Endothelial cell of umbilical vein (primary cell): ENCODE data around the gene TBCD. TPM values are rescaled to one million over a fixed set of nuclear protein-coding genes. Genes with fewer than 3 reads are reported as not detected.

Source experiments
- BruUV-seq: library from RNA; stranded (reverse); fragments of 400-500 nt; replicated peaks from 2 replicates; lab custom pipeline; 2021; lab: Mats Ljungman, UMichigan
- CTCF ChIA-PET: fragments of 300-600, 350-600 bp; sonication (Branson Sonifier 250); formaldehyde crosslinking; loops from one replicate; lab custom pipeline; 2021; ENCODE audit warnings: antibody characterized with exemption, inconsistent platforms; lab: Charles Lee
- POLR2A ChIA-PET: fragments of 300-600, 350-600 bp; sonication (Branson Sonifier 250); formaldehyde crosslinking; loops from one replicate; lab custom pipeline; 2021; ENCODE audit warnings: antibody characterized with exemption, inconsistent platforms; lab: Charles Lee
- DNase-seq: peaks from one replicate; pipeline ENCODE4 v3.0.0-alpha.2; 2011; ENCODE audit warnings: low read depth, low spot score
- FAIRE-seq: peaks from 2 replicates; lab custom pipeline; 2011; peaks lifted over from hg19 to GRCh38; lab: Jason Lieb, UNC
- H2AFZ ChIP-seq: 2 replicates; pipeline ENCODE4 v1.6.0; 2012; ENCODE audit warnings: low read depth, low read length, control low read depth, inconsistent platforms
- H3K27ac ChIP-seq: 2 replicates; pipeline ENCODE4 v1.5.1; 2011; ENCODE audit warnings: low read depth, mild to moderate bottlenecking, control low read depth, low read length, moderate library complexity; ENCODE audit not compliant: insufficient read depth
- H3K27me3 ChIP-seq, 2 experiments: 2 replicates each; pipeline versions ENCODE4 v1.6.0 to v1.6.1; 2011; ENCODE audit warnings: low read length in 2 of 2, mixed read lengths in 1 of 2; ENCODE audit not compliant: control insufficient read depth in 2 of 2, insufficient read depth in 2 of 2
- H3K36me3 ChIP-seq, 2 experiments: 2 replicates in 1 of 2; 3 replicates in 1 of 2; pipeline ENCODE4 v1.5.1; 2011; ENCODE audit warnings: low read length in 2 of 2, mild to moderate bottlenecking in 1 of 2, moderate library complexity in 1 of 2; ENCODE audit not compliant: control insufficient read depth in 2 of 2, insufficient read depth in 2 of 2; ENCODE audit errors: extremely low read depth in 1 of 2
- H3K4me1 ChIP-seq: 3 replicates; pipeline ENCODE4 v1.5.1; 2011; ENCODE audit warnings: mild to moderate bottlenecking, low read length; ENCODE audit not compliant: control insufficient read depth, insufficient read depth; ENCODE audit errors: extremely low read depth
- H3K4me2 ChIP-seq: 2 replicates; pipeline ENCODE4 v1.6.1; 2011; ENCODE audit warnings: low read length, control low read depth, mixed read lengths; ENCODE audit not compliant: insufficient read depth
- H3K4me3 ChIP-seq, 3 experiments: fragments of 200-600 bp in 1 of 3; sonication (generic), shearing (Covaris generic) in 1 of 3; replicated peaks in 1 of 3; 2 replicates each; pipeline ENCODE4 v1.5.1; 2011 to 2016; ENCODE audit warnings: control low read depth in 3 of 3, low read length in 3 of 3, mild to moderate bottlenecking in 2 of 3, inconsistent platforms in 1 of 3, low read depth in 1 of 3, moderate library complexity in 1 of 3; ENCODE audit not compliant: insufficient read depth in 1 of 3
- H3K79me2 ChIP-seq: 2 replicates; pipeline ENCODE4 v1.6.0; 2012; ENCODE audit warnings: low read length, inconsistent platforms; ENCODE audit not compliant: control insufficient read depth, insufficient read depth
- H3K9ac ChIP-seq: replicated peaks from 2 replicates; pipeline ENCODE3; 2011; ENCODE audit warnings: low read length, control low read depth; ENCODE audit not compliant: insufficient read depth; ENCODE audit errors: extremely low read depth
- H3K9me1 ChIP-seq: replicated peaks from 3 replicates; pipeline ENCODE4 v1.6.0; 2011; ENCODE audit warnings: mild to moderate bottlenecking, low read length; ENCODE audit not compliant: control insufficient read depth, insufficient read depth; ENCODE audit errors: extremely low read depth
- H3K9me3 ChIP-seq: replicated peaks from 2 replicates; pipeline ENCODE4 v1.5.1; 2012; ENCODE audit warnings: low read length, inconsistent platforms; ENCODE audit not compliant: control insufficient read depth, insufficient read depth
- H4K20me1 ChIP-seq: replicated peaks from 2 replicates; pipeline ENCODE3; 2011; ENCODE audit warnings: mild to moderate bottlenecking, low read length; ENCODE audit not compliant: control insufficient read depth, insufficient read depth; ENCODE audit errors: extremely low read depth
- EZH2 ChIP-seq: IDR thresholded peaks from 2 replicates; pipeline ENCODE4 v1.6.1; 2012; ENCODE audit warnings: borderline replicate concordance, low read depth, mild to moderate bottlenecking, moderate library complexity, low read length, inconsistent platforms; ENCODE audit not compliant: severe bottlenecking
- FOS ChIP-seq: IDR thresholded peaks from 2 replicates; pipeline ENCODE4 v1.6.1; 2011; ENCODE audit warnings: mild to moderate bottlenecking, low read length, moderate library complexity, borderline replicate concordance; ENCODE audit not compliant: insufficient read depth
- GATA2 ChIP-seq: IDR thresholded peaks from 2 replicates; pipeline ENCODE4 v1.7.0; 2011; ENCODE audit warnings: low read depth, mild to moderate bottlenecking, moderate library complexity, mixed read lengths, low read length; ENCODE audit not compliant: insufficient read length, insufficient read depth
- JUN ChIP-seq: IDR thresholded peaks from 2 replicates; pipeline ENCODE4 v1.6.1; 2011; ENCODE audit warnings: borderline replicate concordance, low read depth; ENCODE audit not compliant: insufficient read length, insufficient read depth
- MYC ChIP-seq: IDR thresholded peaks from one replicate; pipeline ENCODE4 v1.6.1; 2011; ENCODE audit warnings: mild to moderate bottlenecking, low read depth, low read length
- POLR2A ChIP-seq: IDR thresholded peaks from 2 replicates; pipeline ENCODE4 v1.6.1; 2012; ENCODE audit warnings: low read depth, mild to moderate bottlenecking, control low read depth, low read length
- POLR2AphosphoS5 ChIP-seq: IDR thresholded peaks from 2 replicates; pipeline ENCODE4 v1.6.1; 2012; ENCODE audit warnings: low read depth, mild to moderate bottlenecking, control low read depth, low read length, moderate library complexity; ENCODE audit not compliant: insufficient read depth
- dilution Hi-C: fragments of 300-500 bp; cut with MboI; formaldehyde crosslinking; loops from one replicate; pipeline ENCODE4 v1.15.0; 2019; ENCODE audit warnings: low sequenced_read_pairs; ENCODE audit not compliant: extremely low pct_ligation_motif_present
- intact Hi-C: fragments of 100-400 bp; cut with micrococcal nuclease; formaldehyde crosslinking; loops from one replicate; pipeline ENCODE4 v1.10.0; 2022
- polyA plus RNA-seq, 4 experiments: library from polyadenylated mRNA; depleted of rRNA in 3 of 4; stranded (reverse) in 3 of 4; unstranded in 1 of 4; fragments of >200 nt; gene quantifications; 2 replicates each; pipeline versions ENCODE4 v1.2.1 to v1.2.3, GENCODE V29; 2011 to 2012; ENCODE audit warnings: missing spikeins in 1 of 4
- total RNA-seq: library from RNA; stranded (reverse); gene quantifications from 2 replicates; pipeline ENCODE4 v1.2.3, GENCODE V29; 2021
- TF ChIP-seq, protein P1 (sequence below), 2 donors: IDR thresholded peaks; 1 replicate in 1 of 2; 2 replicates in 1 of 2; pipeline ENCODE4 v1.5.1; 2011; ENCODE audit warnings: low read length in 2 of 2, mild to moderate bottlenecking in 2 of 2, moderate library complexity in 2 of 2, control low read depth in 1 of 2, inconsistent platforms in 1 of 2, low read depth in 1 of 2; ENCODE audit not compliant: insufficient read depth in 1 of 2; ENCODE audit errors: extremely low read depth in 1 of 2
- TF ChIP-seq, protein P2 (sequence below): IDR thresholded peaks from 2 replicates; pipeline ENCODE4 v1.6.1; 2011; ENCODE audit not compliant: insufficient read depth, insufficient read length

TBCD gene
- total and polyA plus RNA-seq, 2 donors (not counting 3 experiments of a cell fraction or from before 2014, with no cell fraction given), result 121 to 145 TPM

DNA sequence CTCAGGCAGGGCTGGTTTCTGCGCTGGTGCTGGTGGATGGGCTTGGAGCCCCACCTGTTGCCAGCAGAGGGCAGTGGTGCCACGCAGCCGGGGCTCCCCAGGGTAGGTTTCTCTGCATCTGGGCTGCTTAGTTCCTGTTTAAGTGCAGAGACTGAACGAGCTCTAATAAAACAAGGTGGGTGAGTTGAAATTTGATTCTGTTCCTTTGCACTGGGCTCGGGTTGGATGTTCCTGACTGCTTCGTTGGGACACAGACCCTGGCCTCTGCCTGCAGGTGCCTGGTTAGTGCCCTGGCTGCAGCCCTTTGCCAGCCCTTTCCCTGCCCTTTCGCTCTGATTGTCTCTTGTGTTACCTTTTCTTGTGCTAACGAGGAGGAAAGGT, 30.0 kb downstream of the TBCD start:
- H3K4me3 ChIP-seq, result no peak overlapping the region
- no TSS peak for BruUV-seq
- H3K27ac ChIP-seq, result no peak overlapping the region
- DNase-seq, result peak; percentile 75
- no peaks in the 10 kb centered on the region for H3K9me3 ChIP-seq
- no peaks in the 10 kb centered on the region for H3K79me2 ChIP-seq
- H3K4me2 ChIP-seq, result no peak overlapping the region
- intact Hi-C loops, result loop anchor here (1.0 to 5.0 kb wide), 4 partner anchors 63 to 180 kb away; no protein-coding TSS in a partner anchor
- H2AFZ ChIP-seq, result no peak overlapping the region
- peak; percentile 82 for FAIRE-seq
- ChIA-PET POLR2A (interaction anchor here (1.0 kb wide), 1 partner anchor 63 kb away, joined by 3 read pairs; no protein-coding TSS in a partner anchor), CTCF (interaction anchor here (0.6 to 4.3 kb wide), 52 partner anchors 10 to 430 kb away, joined by 3 to 176 read pairs (median 4); partner anchors contain the start of genes METRNL and RAB40B)
- H4K20me1 ChIP-seq, result no peaks in the 10 kb centered on the region
- H3K9ac ChIP-seq, result no peak overlapping the region
- TF ChIP-seq, protein P1, sequence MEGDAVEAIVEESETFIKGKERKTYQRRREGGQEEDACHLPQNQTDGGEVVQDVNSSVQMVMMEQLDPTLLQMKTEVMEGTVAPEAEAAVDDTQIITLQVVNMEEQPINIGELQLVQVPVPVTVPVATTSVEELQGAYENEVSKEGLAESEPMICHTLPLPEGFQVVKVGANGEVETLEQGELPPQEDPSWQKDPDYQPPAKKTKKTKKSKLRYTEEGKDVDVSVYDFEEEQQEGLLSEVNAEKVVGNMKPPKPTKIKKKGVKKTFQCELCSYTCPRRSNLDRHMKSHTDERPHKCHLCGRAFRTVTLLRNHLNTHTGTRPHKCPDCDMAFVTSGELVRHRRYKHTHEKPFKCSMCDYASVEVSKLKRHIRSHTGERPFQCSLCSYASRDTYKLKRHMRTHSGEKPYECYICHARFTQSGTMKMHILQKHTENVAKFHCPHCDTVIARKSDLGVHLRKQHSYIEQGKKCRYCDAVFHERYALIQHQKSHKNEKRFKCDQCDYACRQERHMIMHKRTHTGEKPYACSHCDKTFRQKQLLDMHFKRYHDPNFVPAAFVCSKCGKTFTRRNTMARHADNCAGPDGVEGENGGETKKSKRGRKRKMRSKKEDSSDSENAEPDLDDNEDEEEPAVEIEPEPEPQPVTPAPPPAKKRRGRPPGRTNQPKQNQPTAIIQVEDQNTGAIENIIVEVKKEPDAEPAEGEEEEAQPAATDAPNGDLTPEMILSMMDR (IDR thresholded peaks at IDR 0.05; ENCODE audit: extremely low read depth in 1 of 2, insufficient read depth in 1 of 2, low read depth in 1 of 2, low read length in 2 of 2), result peak; percentile 97 to 98
- no peak for TF ChIP-seq POLR2A
- no peaks in the 10 kb centered on the region for H3K27me3 ChIP-seq
- dilution Hi-C loops, result no loop called here
- no peaks in the 10 kb centered on the region for H3K9me1 ChIP-seq
- H3K4me1 ChIP-seq, result peaks cover 2% of the 10 kb centered on the region
- H3K36me3 ChIP-seq, result peaks cover 2 to 5% of the 10 kb centered on the region in 2 experiments

DNA sequence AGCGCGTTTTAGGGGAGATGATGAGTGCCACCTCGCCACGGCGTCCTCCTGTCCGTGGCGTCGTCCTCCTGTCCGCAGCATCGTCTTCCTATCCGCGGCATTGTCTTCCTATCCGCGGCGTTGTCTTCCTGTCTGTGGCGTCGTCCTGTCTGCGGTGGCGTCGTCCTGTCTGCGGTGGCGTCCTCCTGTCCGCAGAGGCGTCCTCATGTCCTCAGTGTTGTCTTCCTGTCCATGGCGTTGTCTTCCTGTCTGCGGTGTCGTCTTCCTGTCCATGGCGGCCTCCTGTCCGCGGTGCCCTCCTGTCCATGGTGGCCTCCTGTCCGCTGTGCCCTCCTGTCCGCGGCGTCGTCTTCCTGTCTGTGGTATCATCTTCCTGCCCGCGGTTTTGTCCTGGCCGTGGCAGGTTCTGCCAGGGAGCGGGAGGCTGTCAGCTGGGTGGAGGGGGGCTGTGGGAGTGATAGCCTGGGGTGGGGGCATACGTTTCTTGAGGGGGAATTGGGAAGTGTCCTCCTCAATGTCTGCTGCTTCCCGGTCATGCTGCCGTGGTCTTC, 30.9 kb downstream of the TBCD start:
- no peaks in the 10 kb centered on the region for H3K9me1 ChIP-seq
- H3K4me1 ChIP-seq, result peaks cover 2% of the 10 kb centered on the region
- intact Hi-C loops (loop anchor here (1.0 to 5.0 kb wide), 3 partner anchors 63 to 180 kb away; no protein-coding TSS in a partner anchor), dilution Hi-C loops (no loop called here)
- peaks cover 2 to 5% of the 10 kb centered on the region in 2 experiments for H3K36me3 ChIP-seq
- no peak for TF ChIP-seq POLR2AphosphoS5
- no peak for TF ChIP-seq POLR2A
- TF ChIP-seq JUN, result no peak
- TF ChIP-seq FOS, result no peak
- TF ChIP-seq, protein P2, sequence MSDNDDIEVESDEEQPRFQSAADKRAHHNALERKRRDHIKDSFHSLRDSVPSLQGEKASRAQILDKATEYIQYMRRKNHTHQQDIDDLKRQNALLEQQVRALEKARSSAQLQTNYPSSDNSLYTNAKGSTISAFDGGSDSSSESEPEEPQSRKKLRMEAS, result no peak
- TF ChIP-seq, protein P1 (IDR thresholded peaks at IDR 0.05; ENCODE audit: extremely low read depth in 1 of 2, insufficient read depth in 1 of 2, low read depth in 1 of 2, low read length in 2 of 2), result no peak
- TF ChIP-seq GATA2, result no peak
- TF ChIP-seq MYC, result no peak
- TF ChIP-seq EZH2, result no peak
- FAIRE-seq (no peak), DNase-seq (no peak)
- no peak overlapping the region for H3K9ac ChIP-seq
- ChIA-PET CTCF (interaction anchor here (1.1 to 4.3 kb wide), 2 partner anchors 131 to 133 kb away, joined by 3 to 176 read pairs; no protein-coding TSS in a partner anchor), POLR2A (no interaction called here)
- H3K9me3 ChIP-seq, result no peaks in the 10 kb centered on the region
- no TSS peak for BruUV-seq
- no peak overlapping the region for H3K4me3 ChIP-seq
- H3K79me2 ChIP-seq, result no peaks in the 10 kb centered on the region
- no peak overlapping the region for H3K4me2 ChIP-seq
- no peaks in the 10 kb centered on the region for H4K20me1 ChIP-seq
- no peak overlapping the region for H2AFZ ChIP-seq
- H3K27ac ChIP-seq, result no peak overlapping the region
- no peaks in the 10 kb centered on the region for H3K27me3 ChIP-seq
